ENCODE measurements around the gene FOXC2. TPM values are rescaled to one million over a fixed set of nuclear protein-coding genes. Genes with fewer than 3 reads are reported as not detected.

Gene FOXC2
- polyA plus RNA-seq, 1 donor (not counting 4 experiments of a cell fraction or from before 2014, with no cell fraction given), result not detected

- FAIRE-seq, result no peak
Observed at GRCh38 chr16:86525696-86526095, 40.9 kb upstream of the FOXC2 start.

GRCh38 chr16:86527366-86527765, 39.3 kb upstream of the FOXC2 start:
- Histone ChIP-seq H3K9ac (ENCODE audit: control insufficient read depth, extremely low read depth, insufficient read depth, low read length) (no peak overlapping the region), H3K4me1 (ENCODE audit: control insufficient read depth, extremely low read depth, insufficient read depth, low read length) (no peaks in the 10 kb centered on the region), H3K4me3 (ENCODE audit: control insufficient read depth in 2 of 3, extremely low read depth in 1 of 3, insufficient read depth in 2 of 3, low read depth in 1 of 3, low read length in 3 of 3) (no peak overlapping the region), H3K36me3 (ENCODE audit: control insufficient read depth in 2 of 2, extremely low read depth in 1 of 2, insufficient read depth in 2 of 2, low read length in 2 of 2) (peaks cover 0 to 2% of the 10 kb centered on the region in 2 experiments), H3K27ac (ENCODE audit: control insufficient read depth, insufficient read depth, low read length) (no peak overlapping the region), H4K20me1 (ENCODE audit: control insufficient read depth, extremely low read depth, insufficient read depth, low read length) (no peaks in the 10 kb centered on the region), H2AFZ (ENCODE audit: control insufficient read depth, low read length) (no peak overlapping the region), H3K79me2 (ENCODE audit: control insufficient read depth, insufficient read depth, low read length) (no peaks in the 10 kb centered on the region), H3K27me3 (ENCODE audit: control insufficient read depth, extremely low read depth, insufficient read depth, low read length) (peaks cover 4% of the 10 kb centered on the region), H3K4me2 (ENCODE audit: control insufficient read depth, extremely low read depth, insufficient read depth, low read depth, low read length) (no peak overlapping the region), H3K9me3 (ENCODE audit: control insufficient read depth, low read depth, low read length) (peaks cover 4% of the 10 kb centered on the region), H3K9me1 (ENCODE audit: control insufficient read depth, extremely low read depth, insufficient read depth, low read length) (no peaks in the 10 kb centered on the region)
- FAIRE-seq (no peak), DNase-seq (ENCODE audit: low read depth, low spot score) (no peak)
- no peak for TF ChIP-seq CTCF (optimal IDR thresholded peaks at IDR 0.05 in 1 of 3, IDR thresholded peaks at IDR 0.05 in 1 of 3, conservative IDR thresholded peaks at IDR 0.05 in 1 of 3; ENCODE audit: extremely low read depth in 1 of 3, insufficient read depth in 2 of 3, low read length in 3 of 3)
- TF ChIP-seq EZH2 (IDR thresholded peaks at IDR 0.05; ENCODE audit: low read length), result no peak
- dilution Hi-C loops (cut with MboI; ENCODE audit: extremely low pct_ligation_motif_present, low sequenced_read_pairs), result no loop called here

More at GRCh38 chr16:86525696-86526095, 40.9 kb upstream of the FOXC2 start:
- H3K27me3 ChIP-seq (ENCODE audit: control insufficient read depth, extremely low read depth, insufficient read depth, low read length), result peaks cover 12% of the 10 kb centered on the region
- no peak for DNase-seq (ENCODE audit: low read depth, low spot score)
- H3K9me3 ChIP-seq (ENCODE audit: control insufficient read depth, low read depth, low read length), result peaks cover 4% of the 10 kb centered on the region
- H3K9ac ChIP-seq (ENCODE audit: control insufficient read depth, extremely low read depth, insufficient read depth, low read length), result no peak overlapping the region
- H3K9me1 ChIP-seq (ENCODE audit: control insufficient read depth, extremely low read depth, insufficient read depth, low read length), result no peaks in the 10 kb centered on the region
- no peaks in the 10 kb centered on the region for H3K36me3 ChIP-seq (ENCODE audit: control insufficient read depth in 2 of 2, extremely low read depth in 1 of 2, insufficient read depth in 2 of 2, low read length in 2 of 2)
- dilution Hi-C loops (cut with MboI; ENCODE audit: extremely low pct_ligation_motif_present, low sequenced_read_pairs), result no loop called here
- H3K4me3 ChIP-seq (ENCODE audit: control insufficient read depth in 2 of 3, extremely low read depth in 1 of 3, insufficient read depth in 2 of 3, low read depth in 1 of 3, low read length in 3 of 3), result no peak overlapping the region
- H2AFZ ChIP-seq (ENCODE audit: control insufficient read depth, low read length), result no peak overlapping the region
- H3K79me2 ChIP-seq (ENCODE audit: control insufficient read depth, insufficient read depth, low read length), result no peaks in the 10 kb centered on the region
- no peak overlapping the region for H3K4me2 ChIP-seq (ENCODE audit: control insufficient read depth, extremely low read depth, insufficient read depth, low read depth, low read length)
- no peak overlapping the region for H3K27ac ChIP-seq (ENCODE audit: control insufficient read depth, insufficient read depth, low read length)
- H3K4me1 ChIP-seq (ENCODE audit: control insufficient read depth, extremely low read depth, insufficient read depth, low read length), result no peaks in the 10 kb centered on the region
- H4K20me1 ChIP-seq (ENCODE audit: control insufficient read depth, extremely low read depth, insufficient read depth, low read length), result no peaks in the 10 kb centered on the region
- TF ChIP-seq EZH2 (IDR thresholded peaks at IDR 0.05; ENCODE audit: low read length) (no peak), CTCF (optimal IDR thresholded peaks at IDR 0.05 in 1 of 3, IDR thresholded peaks at IDR 0.05 in 1 of 3, conservative IDR thresholded peaks at IDR 0.05 in 1 of 3; ENCODE audit: extremely low read depth in 1 of 3, insufficient read depth in 2 of 3, low read length in 3 of 3) (no peak)
